ENCODE results near the gene CAMTA1. TPM values are rescaled to one million over a fixed set of nuclear protein-coding genes. Genes with fewer than 3 reads are reported as not detected.

The CAMTA1 gene
- total and polyA plus RNA-seq, 9 of the 15 experiments (the other 6 are each of a cell fraction or from before 2014, with no cell fraction given), result 43.9 to 161 (median 65.9) TPM

DNA sequence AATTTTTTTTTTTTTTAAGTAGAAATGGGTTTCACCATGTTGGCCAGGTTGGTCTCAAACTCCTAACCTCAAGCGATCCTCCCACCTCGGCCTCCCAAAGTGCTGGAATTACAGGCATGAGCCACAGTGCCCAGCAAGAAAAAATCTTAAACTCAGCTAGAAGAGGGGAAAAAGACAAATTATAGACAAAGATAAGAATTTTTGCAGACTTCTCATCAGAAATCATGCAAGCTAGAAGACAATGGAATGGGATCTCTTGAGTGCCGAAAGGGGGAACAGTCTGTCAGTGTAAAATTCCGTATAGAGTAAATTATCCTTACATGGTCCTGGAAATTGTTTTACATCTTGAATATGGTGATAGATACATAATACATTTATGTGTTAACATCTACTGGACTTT lies 294.4 kb downstream of the CAMTA1 start:
- Histone ChIP-seq H3K27ac (ENCODE audit: extremely low read depth, low read depth, low read length) (no peak overlapping the region), H4K20me1 (replicated peaks; ENCODE audit: control insufficient read depth, insufficient read depth, low read length) (no peaks in the 10 kb centered on the region), H3K9me1 (ENCODE audit: control insufficient read depth, insufficient read depth, low read length) (no peaks in the 10 kb centered on the region), H3K27me3 (ENCODE audit: control insufficient read depth in 2 of 2, insufficient read depth in 2 of 2, low read length in 2 of 2) (peaks cover 0 to 5% of the 10 kb centered on the region in 2 experiments; a peak in 2 of 5 replicates), H3K79me2 (ENCODE audit: control insufficient read depth, insufficient read depth, low read length) (no peaks in the 10 kb centered on the region), H3K9ac (ENCODE audit: insufficient read depth in 1 of 2, low read depth in 2 of 2, low read length in 2 of 2) (no peak overlapping the region), H3K9me3 (replicated peaks; ENCODE audit: control insufficient read depth, insufficient read depth, low read depth, low read length) (no peaks in the 10 kb centered on the region), H3K4me3 (no peak overlapping the region), H3K36me3 (ENCODE audit: control insufficient read depth, insufficient read depth, low read length) (no peaks in the 10 kb centered on the region), H3K4me2 (ENCODE audit: insufficient read depth, low read length) (no peak overlapping the region), H2AFZ (ENCODE audit: low read depth, low read length) (no peak overlapping the region), H3K4me1 (replicated peaks in 1 of 2; ENCODE audit: control insufficient read depth in 2 of 2, insufficient read depth in 2 of 2, low read length in 2 of 2) (no peaks in the 10 kb centered on the region)
- intact Hi-C loops (cut with micrococcal nuclease), result loop anchor here (10.0 kb wide), 1 partner anchor 355 kb away; no protein-coding TSS in a partner anchor
- 3% methylated on average over 4 of the region's 4 CpGs for WGBS (ENCODE audit: insufficient coverage, low coverage, missing lambda C conversion rate)
- DNase-seq (ENCODE audit: extremely low read depth in 1 of 4, low spot score in 3 of 4) (no peak), ATAC-seq (no peak), FAIRE-seq (no peak)
- in situ Hi-C loops (cut with MboI), result no loop called here
- ChIA-PET POLR2A (no interaction called here), CTCF (ENCODE audit: low intra/inter-chr PET ratio) (no interaction called here)
- no TSS peak for BruUV-seq (replicated peaks)
- TF ChIP-seq HDAC2 (IDR thresholded peaks at IDR 0.05), result no peak
- no peak for TF ChIP-seq ZNF830 (CRISPR knock-in tag; IDR thresholded peaks at IDR 0.05)
- peak in 1 of 2 experiments; percentile 98; a peak in 2 of 4 replicates for TF ChIP-seq HDAC1 (IDR thresholded peaks at IDR 0.05)
- peak in 1 of 2 experiments; percentile 84; a peak in 2 of 3 replicates for TF ChIP-seq CBX3 (IDR thresholded peaks at IDR 0.05; ENCODE audit: borderline replicate concordance in 1 of 2, low read length in 2 of 2)
- TF ChIP-seq, protein P1, sequence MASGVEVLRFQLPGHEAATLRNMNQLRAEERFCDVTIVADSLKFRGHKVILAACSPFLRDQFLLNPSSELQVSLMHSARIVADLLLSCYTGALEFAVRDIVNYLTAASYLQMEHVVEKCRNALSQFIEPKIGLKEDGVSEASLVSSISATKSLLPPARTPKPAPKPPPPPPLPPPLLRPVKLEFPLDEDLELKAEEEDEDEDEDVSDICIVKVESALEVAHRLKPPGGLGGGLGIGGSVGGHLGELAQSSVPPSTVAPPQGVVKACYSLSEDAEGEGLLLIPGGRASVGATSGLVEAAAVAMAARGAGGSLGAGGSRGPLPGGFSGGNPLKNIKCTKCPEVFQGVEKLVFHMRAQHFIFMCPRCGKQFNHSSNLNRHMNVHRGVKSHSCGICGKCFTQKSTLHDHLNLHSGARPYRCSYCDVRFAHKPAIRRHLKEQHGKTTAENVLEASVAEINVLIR (CRISPR knock-in tag; IDR thresholded peaks at IDR 0.05), result no peak
- no peak for TF ChIP-seq FOXK1 (CRISPR knock-in tag; IDR thresholded peaks at IDR 0.05; ENCODE audit: borderline replicate concordance)
- 0 out of 2 replicates have a peak, but pooled peaks have one; percentile 37 for TF ChIP-seq CBX5 (IDR thresholded peaks at IDR 0.05; ENCODE audit: borderline replicate concordance, low read depth)
- TF ChIP-seq TRIM28 (IDR thresholded peaks at IDR 0.05), result peak; percentile 93
